Right atrium auricular region (tissue), 2 donors: Measurements from ENCODE around the gene MPZL3. TPM values are rescaled to one million over a fixed set of nuclear protein-coding genes. Genes with fewer than 3 reads are reported as not detected.

Experiments
- DNase-seq: peaks from one replicate; pipeline ENCODE4 v3.0.0-alpha.2; 2019; ENCODE audit warnings: low spot score
- H3K27ac ChIP-seq, 2 donors: fragments of 200-600 bp; sonication (generic); 1 replicate in 1 of 2; 2 replicates in 1 of 2; pipeline ENCODE4 v1.5.1; 2016 to 2019
- H3K27me3 ChIP-seq, 2 donors: fragments of 200-600 bp; sonication (generic); one replicate each; pipeline versions ENCODE4 v1.5.1 to v1.6.0; 2017 to 2019
- H3K36me3 ChIP-seq: fragments of 200-600 bp; sonication (generic); one replicate; pipeline ENCODE4 v1.5.1; 2016
- H3K4me1 ChIP-seq, 2 donors: fragments of 200-600 bp; sonication (generic); one replicate each; pipeline versions ENCODE4 v1.5.1 to v1.6.0; 2017 to 2019
- H3K4me3 ChIP-seq, 2 donors: fragments of 200-600 bp; sonication (generic); 1 replicate in 1 of 2; 2 replicates in 1 of 2; pipeline ENCODE4 v1.5.1; 2017 to 2019; ENCODE audit warnings: mild to moderate bottlenecking in 1 of 2, moderate library complexity in 1 of 2
- H3K9me3 ChIP-seq, 2 donors: fragments of 200-600 bp; sonication (generic); one replicate each; pipeline ENCODE4 v1.5.1; 2019
- total RNA-seq, 2 donors: library from RNA; depleted of rRNA; stranded (reverse); fragments of >200 nt; gene quantifications; one replicate each; pipeline ENCODE4 v1.1.0, GENCODE V29; 2016
- TF ChIP-seq, protein P1 (sequence below), 2 donors: fragments of 200-600 bp; sonication (generic); IDR thresholded peaks; one replicate each; pipeline ENCODE4 v1.5.1; 2019; ENCODE audit warnings: antibody characterized with exemption in 2 of 2

MPZL3 gene
- total RNA-seq, 2 donors from 2014 or later, result 1.0 to 2.0 TPM

DNA sequence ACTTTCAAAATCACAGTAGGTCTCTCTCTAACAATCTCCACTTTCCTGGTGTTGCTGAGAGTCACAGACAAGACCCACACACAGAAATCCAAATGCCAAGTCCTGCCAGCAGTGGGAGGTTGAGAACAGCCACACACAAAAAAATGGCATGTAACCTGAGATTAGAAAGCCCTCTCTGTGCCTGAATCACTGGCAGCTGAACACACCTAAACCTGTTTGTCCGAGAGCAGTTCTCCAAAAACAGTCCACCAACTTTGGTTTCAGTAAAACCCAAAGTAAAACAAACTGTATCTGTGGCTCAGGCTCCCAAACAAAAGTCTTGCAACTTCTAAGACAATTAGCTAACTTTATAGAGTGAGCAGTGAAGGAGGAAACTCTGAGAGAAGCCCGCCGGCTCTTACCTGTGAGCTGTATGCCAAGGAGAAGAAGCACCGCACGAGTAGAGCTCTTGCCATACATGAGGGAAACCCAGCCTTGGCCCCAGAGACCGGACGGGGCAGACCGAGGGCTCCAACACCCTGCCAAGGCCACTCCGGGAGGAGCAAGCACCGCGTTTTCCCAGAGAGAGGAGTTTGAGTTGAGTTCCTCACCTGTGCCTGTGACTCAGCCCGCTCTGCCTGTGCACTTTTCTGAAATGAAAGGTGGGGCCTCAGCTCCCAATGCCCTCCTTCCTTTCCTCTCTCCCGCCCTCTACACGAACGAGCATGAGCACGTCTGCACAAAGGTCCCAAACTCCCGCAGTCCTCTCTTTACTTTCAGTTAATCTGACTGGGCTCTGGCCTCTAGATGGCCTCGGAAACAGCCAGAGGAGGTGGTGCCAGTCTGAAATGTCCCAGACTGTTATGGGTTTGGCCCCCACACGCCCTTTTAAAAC is 11.8 kb upstream of the MPZL3 start, which contains the start of gene MPZL2:
TSS of gene MPZL2 (minus strand) at position 603 of the 874 bp plus-strand sequence. CDS start at position 459, 144 bp downstream.
- TF ChIP-seq, protein P1, sequence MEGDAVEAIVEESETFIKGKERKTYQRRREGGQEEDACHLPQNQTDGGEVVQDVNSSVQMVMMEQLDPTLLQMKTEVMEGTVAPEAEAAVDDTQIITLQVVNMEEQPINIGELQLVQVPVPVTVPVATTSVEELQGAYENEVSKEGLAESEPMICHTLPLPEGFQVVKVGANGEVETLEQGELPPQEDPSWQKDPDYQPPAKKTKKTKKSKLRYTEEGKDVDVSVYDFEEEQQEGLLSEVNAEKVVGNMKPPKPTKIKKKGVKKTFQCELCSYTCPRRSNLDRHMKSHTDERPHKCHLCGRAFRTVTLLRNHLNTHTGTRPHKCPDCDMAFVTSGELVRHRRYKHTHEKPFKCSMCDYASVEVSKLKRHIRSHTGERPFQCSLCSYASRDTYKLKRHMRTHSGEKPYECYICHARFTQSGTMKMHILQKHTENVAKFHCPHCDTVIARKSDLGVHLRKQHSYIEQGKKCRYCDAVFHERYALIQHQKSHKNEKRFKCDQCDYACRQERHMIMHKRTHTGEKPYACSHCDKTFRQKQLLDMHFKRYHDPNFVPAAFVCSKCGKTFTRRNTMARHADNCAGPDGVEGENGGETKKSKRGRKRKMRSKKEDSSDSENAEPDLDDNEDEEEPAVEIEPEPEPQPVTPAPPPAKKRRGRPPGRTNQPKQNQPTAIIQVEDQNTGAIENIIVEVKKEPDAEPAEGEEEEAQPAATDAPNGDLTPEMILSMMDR (IDR thresholded peaks at IDR 0.05), result no peak
- Histone ChIP-seq H3K27ac (peak within 1 kb of the TSS in 1 of 2 donors; percentile 8), H3K4me1 (peaks cover 0 to 6% of the 10 kb centered on the region in 2 donors), H3K27me3 (no peaks in the 10 kb centered on the region), H3K4me3 (peak within 1 kb of the TSS in 1 of 2 donors; percentile 36), H3K9me3 (no peaks in the 10 kb centered on the region), H3K36me3 (no peaks in the 10 kb centered on the region)
- no peak for DNase-seq

DNA sequence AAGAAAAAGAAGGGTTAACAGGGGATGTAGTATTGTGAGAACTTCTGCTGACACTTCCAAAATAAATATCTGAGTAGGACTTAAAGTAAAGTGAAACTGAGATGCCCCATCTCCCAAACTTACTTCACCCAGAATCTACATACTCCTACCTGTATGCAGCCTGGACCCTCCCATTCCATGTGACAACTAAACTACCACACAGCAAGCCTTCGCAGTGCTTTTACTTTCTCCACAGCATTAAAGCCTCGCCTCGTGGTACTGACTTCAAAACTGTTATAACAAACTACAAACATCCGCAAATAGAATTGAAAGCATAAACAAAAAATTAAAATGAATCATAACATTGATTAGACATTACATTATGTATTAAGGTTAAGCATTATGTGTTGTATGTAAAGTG is 10.9 kb upstream of the MPZL3 start:
- Histone ChIP-seq H3K36me3 (no peaks in the 10 kb centered on the region), H3K4me3 (no peak overlapping the region)

DNA sequence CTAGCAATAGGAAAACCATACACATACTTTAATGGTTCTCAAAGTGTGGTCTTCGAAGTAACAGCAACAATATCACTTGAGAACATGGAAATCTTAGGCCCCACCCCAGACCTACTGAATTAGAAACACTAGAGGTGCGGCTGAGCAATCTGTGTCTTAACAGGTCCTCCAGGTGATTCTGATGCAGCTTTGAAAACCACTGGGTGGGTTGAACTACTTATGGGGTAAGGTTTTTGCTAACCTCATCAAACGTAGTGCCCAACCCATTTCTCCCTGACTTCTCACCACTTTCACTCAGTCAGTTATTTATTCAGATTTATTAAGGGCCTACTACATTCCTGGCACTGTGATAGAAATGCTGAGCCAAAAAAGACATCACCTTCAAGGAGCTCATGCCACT is 8.2 kb upstream of the MPZL3 start:
- H3K4me3 ChIP-seq, result no peak overlapping the region
- TF ChIP-seq, protein P1 (IDR thresholded peaks at IDR 0.05), result no peak
- no peak for DNase-seq
- H3K27me3 ChIP-seq, result no peaks in the 10 kb centered on the region
- no peaks in the 10 kb centered on the region for H3K36me3 ChIP-seq
- no peak overlapping the region for H3K27ac ChIP-seq
- no peaks in the 10 kb centered on the region for H3K9me3 ChIP-seq
- peaks cover 0 to 6% of the 10 kb centered on the region in 2 donors for H3K4me1 ChIP-seq

More for the DNA sequence above, 10.9 kb upstream of the MPZL3 start:
- no peak for DNase-seq
- TF ChIP-seq, protein P1 (IDR thresholded peaks at IDR 0.05), result no peak
- Histone ChIP-seq H3K27ac (no peak overlapping the region), H3K9me3 (no peaks in the 10 kb centered on the region), H3K27me3 (no peaks in the 10 kb centered on the region), H3K4me1 (peaks cover 0 to 6% of the 10 kb centered on the region in 2 donors)

DNA sequence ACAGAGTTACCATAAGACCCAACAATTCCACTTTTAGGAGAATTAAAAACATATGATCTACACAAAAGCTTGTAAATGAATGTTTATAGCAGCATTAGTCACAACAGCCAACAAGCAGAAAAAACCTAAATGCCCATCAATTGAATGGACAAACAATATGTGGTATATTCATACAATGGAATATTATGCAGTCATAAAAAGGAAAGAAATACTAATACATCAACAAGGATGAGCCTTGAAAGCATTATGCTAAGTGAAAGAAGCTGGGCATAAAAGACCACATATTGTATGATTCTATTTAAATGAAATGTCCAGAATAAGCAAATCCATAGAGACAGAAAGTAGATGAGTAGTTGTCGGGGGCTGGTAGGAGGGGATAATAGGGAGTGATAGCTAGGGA is 7.0 kb upstream of the MPZL3 start:
- Histone ChIP-seq H3K27ac (no peak overlapping the region), H3K27me3 (no peaks in the 10 kb centered on the region), H3K4me1 (peaks cover 0 to 5% of the 10 kb centered on the region in 2 donors), H3K9me3 (no peaks in the 10 kb centered on the region), H3K36me3 (no peaks in the 10 kb centered on the region), H3K4me3 (no peak overlapping the region)
- TF ChIP-seq, protein P1 (IDR thresholded peaks at IDR 0.05), result no peak
- no peak for DNase-seq

DNA sequence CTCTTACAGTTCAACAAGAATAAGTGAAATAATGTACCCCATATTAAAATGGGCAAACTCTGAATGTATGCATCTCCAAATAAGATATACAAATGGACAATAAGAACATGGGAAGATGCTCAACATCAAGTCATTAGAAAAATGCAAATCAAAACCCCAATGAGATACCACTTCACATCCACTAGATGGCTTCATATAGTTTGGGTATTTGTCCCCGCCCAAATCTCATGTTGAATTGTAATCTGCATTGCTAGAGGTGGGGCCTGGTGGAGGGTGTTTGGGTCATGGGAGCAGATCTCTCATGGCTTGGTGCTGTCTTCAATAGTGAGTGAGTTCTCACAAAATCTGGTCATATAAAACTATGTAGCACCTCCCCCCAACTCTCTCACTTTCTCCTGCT is 6.2 kb upstream of the MPZL3 start:
- Histone ChIP-seq H3K27me3 (no peaks in the 10 kb centered on the region), H3K27ac (no peak overlapping the region), H3K36me3 (no peaks in the 10 kb centered on the region), H3K4me1 (no peaks in the 10 kb centered on the region), H3K4me3 (no peak overlapping the region), H3K9me3 (no peaks in the 10 kb centered on the region)
- TF ChIP-seq, protein P1 (IDR thresholded peaks at IDR 0.05), result no peak
- DNase-seq, result no peak
